Neural cell (in vitro differentiated cells): ENCODE results near the gene SMG6. TPM values are rescaled to one million over a fixed set of nuclear protein-coding genes. Genes with fewer than 3 reads are reported as not detected.

Source experiments
- H2AFZ ChIP-seq: fragments of 200-600, 300-800 bp; sonication (generic), shearing (Covaris generic); 2 replicates; pipeline ENCODE4 v1.6.0; 2014; ENCODE audit warnings: low read depth, mild to moderate bottlenecking, antibody characterized with exemption, low read length, moderate library complexity
- H3F3A ChIP-seq: fragments of 200-600 bp; shearing (Covaris generic); 2 replicates; pipeline ENCODE4 v1.6.1; 2016; ENCODE audit warnings: mild to moderate bottlenecking, moderate library complexity, mixed read lengths, antibody characterized with exemption, low read length; ENCODE audit not compliant: insufficient read depth, poor library complexity, severe bottlenecking
- H3K27ac ChIP-seq: fragments of 200-600, 300-800 bp; sonication (generic), shearing (Covaris generic); 2 replicates; pipeline ENCODE4 v1.5.1; 2014; ENCODE audit warnings: mild to moderate bottlenecking, low read length, moderate library complexity
- H3K27me3 ChIP-seq: fragments of 300-800, 200-600 bp; sonication (generic), shearing (Covaris generic); 2 replicates; pipeline ENCODE4 v1.6.0; 2014; ENCODE audit warnings: mild to moderate bottlenecking, low read depth, low read length, moderate library complexity; ENCODE audit not compliant: insufficient read depth
- H3K36me3 ChIP-seq: fragments of 300-800, 200-600 bp; sonication (generic), shearing (Covaris generic); 2 replicates; pipeline ENCODE4 v1.5.1; 2014; ENCODE audit warnings: mild to moderate bottlenecking, antibody characterized with exemption, low read length, moderate library complexity; ENCODE audit not compliant: insufficient read depth
- H3K4me2 ChIP-seq: fragments of 300-800, 200-600 bp; sonication (generic), shearing (Covaris generic); 2 replicates; pipeline ENCODE4 v1.6.0; 2014; ENCODE audit warnings: mild to moderate bottlenecking, low read length
- H3K4me3 ChIP-seq: fragments of 300-800, 200-600 bp; sonication (generic), shearing (Covaris generic); 2 replicates; pipeline ENCODE4 v1.5.1; 2014; ENCODE audit warnings: mild to moderate bottlenecking, low read length, moderate library complexity
- H3K79me2 ChIP-seq: fragments of 200-600 bp; shearing (Covaris generic); replicated peaks from 2 replicates; pipeline ENCODE4 v1.6.0; 2014; ENCODE audit warnings: mild to moderate bottlenecking, low read length, moderate library complexity; ENCODE audit not compliant: insufficient read depth
- H3K9ac ChIP-seq: fragments of 300-800, 200-600 bp; sonication (generic), shearing (Covaris generic); 2 replicates; pipeline ENCODE4 v1.6.1; 2016; ENCODE audit warnings: mild to moderate bottlenecking, low read length, mixed read lengths
- H3K9me2 ChIP-seq: fragments of 200-600 bp; shearing (Covaris generic); 2 replicates; pipeline ENCODE4 v1.6.1; 2016; ENCODE audit warnings: mild to moderate bottlenecking, low read length, mixed read lengths; ENCODE audit not compliant: insufficient read depth
- H3K9me3 ChIP-seq: fragments of 200-600, 300-800 bp; sonication (generic), shearing (Covaris generic); 2 replicates; pipeline ENCODE4 v1.6.1; 2016; ENCODE audit warnings: mild to moderate bottlenecking, mixed run types, low read length, moderate library complexity, mixed read lengths
- H4K20me1 ChIP-seq: fragments of 200-600 bp; shearing (Covaris generic); 2 replicates; pipeline ENCODE4 v1.6.1; 2016; ENCODE audit warnings: mild to moderate bottlenecking, mixed run types; ENCODE audit not compliant: insufficient read depth
- EP300 ChIP-seq: fragments of 450-650 bp; conservative IDR thresholded peaks from 2 replicates; pipeline ENCODE4 v1.6.1; 2014; ENCODE audit warnings: antibody characterized with exemption, mild to moderate bottlenecking, moderate library complexity; ENCODE audit not compliant: poor library complexity, severe bottlenecking
- EZH2 ChIP-seq: fragments of 200-600, 300-800 bp; shearing (Covaris generic), sonication (generic); IDR thresholded peaks from 2 replicates; pipeline ENCODE4 v1.6.1; 2014; ENCODE audit warnings: antibody characterized with exemption, low read length, borderline replicate concordance, mild to moderate bottlenecking; ENCODE audit not compliant: insufficient read depth, poor library complexity, severe bottlenecking
- MXI1 ChIP-seq: fragments of 450-650 bp; conservative IDR thresholded peaks from 2 replicates; pipeline ENCODE4 v1.6.1; 2014; ENCODE audit warnings: antibody characterized with exemption, mild to moderate bottlenecking; ENCODE audit not compliant: poor library complexity, severe bottlenecking
- POLR2AphosphoS5 ChIP-seq: IDR thresholded peaks from 2 replicates; pipeline ENCODE4 v1.6.1; 2012
- RAD21 ChIP-seq: fragments of 450-650 bp; conservative IDR thresholded peaks from 2 replicates; pipeline ENCODE4 v1.6.1; 2014; ENCODE audit warnings: antibody characterized with exemption, mild to moderate bottlenecking, moderate library complexity
- REST ChIP-seq: IDR thresholded peaks from 2 replicates; pipeline ENCODE4 v1.6.1; 2012; ENCODE audit warnings: borderline replicate concordance
- SMC3 ChIP-seq: fragments of 450-650 bp; conservative IDR thresholded peaks from 2 replicates; pipeline ENCODE4 v1.6.1; 2014; ENCODE audit warnings: antibody characterized with exemption, mild to moderate bottlenecking, moderate library complexity; ENCODE audit not compliant: poor library complexity
- TAF1 ChIP-seq: IDR thresholded peaks from 2 replicates; pipeline ENCODE4 v1.6.1; 2012; ENCODE audit warnings: low read depth
- polyA plus RNA-seq: library from polyadenylated mRNA; depleted of rRNA; stranded (reverse); fragments of >200 nt; gene quantifications from 2 replicates; pipeline ENCODE4 v1.2.3, GENCODE V29; 2014
- TF ChIP-seq, protein P1 (sequence below): fragments of 450-650 bp; IDR thresholded peaks from 2 replicates; pipeline ENCODE4 v1.5.1; 2014; ENCODE audit warnings: antibody characterized with exemption, mild to moderate bottlenecking, moderate library complexity; ENCODE audit not compliant: poor library complexity, severe bottlenecking

The SMG6 gene
- polyA plus RNA-seq, 1 donor from 2014 or later: 13.9 TPM

GRCh38 chr17:2299756-2300155, 3.8 kb downstream of the SMG6 start:
- no peaks in the 10 kb centered on the region for H3K9me3 ChIP-seq
- no peaks in the 10 kb centered on the region for H4K20me1 ChIP-seq
- no peak overlapping the region for H3K27ac ChIP-seq
- H2AFZ ChIP-seq: no peak overlapping the region
- peaks cover 8% of the 10 kb centered on the region for H3K36me3 ChIP-seq
- no peaks in the 10 kb centered on the region for H3K27me3 ChIP-seq
- peaks cover 49% of the 10 kb centered on the region for H3K79me2 ChIP-seq
- H3K9ac ChIP-seq: no peak overlapping the region
- H3F3A ChIP-seq: no peaks in the 10 kb centered on the region
- no peaks in the 10 kb centered on the region for H3K9me2 ChIP-seq
- no peak for TF ChIP-seq SMC3
- no peak for TF ChIP-seq REST
- TF ChIP-seq MXI1: no peak
- no peak overlapping the region for H3K4me2 ChIP-seq
- H3K4me3 ChIP-seq: no peak overlapping the region

- Histone ChIP-seq H3K36me3 (peaks cover 8% of the 10 kb centered on the region), H3K9ac (no peak overlapping the region), H3K27me3 (no peaks in the 10 kb centered on the region), H2AFZ (no peak overlapping the region), H3F3A (no peaks in the 10 kb centered on the region), H3K4me2 (no peak overlapping the region), H3K9me3 (no peaks in the 10 kb centered on the region), H3K27ac (no peak overlapping the region), H3K4me3 (no peak overlapping the region), H3K79me2 (peaks cover 49% of the 10 kb centered on the region), H4K20me1 (no peaks in the 10 kb centered on the region), H3K9me2 (no peaks in the 10 kb centered on the region)
- TF ChIP-seq, protein P1, sequence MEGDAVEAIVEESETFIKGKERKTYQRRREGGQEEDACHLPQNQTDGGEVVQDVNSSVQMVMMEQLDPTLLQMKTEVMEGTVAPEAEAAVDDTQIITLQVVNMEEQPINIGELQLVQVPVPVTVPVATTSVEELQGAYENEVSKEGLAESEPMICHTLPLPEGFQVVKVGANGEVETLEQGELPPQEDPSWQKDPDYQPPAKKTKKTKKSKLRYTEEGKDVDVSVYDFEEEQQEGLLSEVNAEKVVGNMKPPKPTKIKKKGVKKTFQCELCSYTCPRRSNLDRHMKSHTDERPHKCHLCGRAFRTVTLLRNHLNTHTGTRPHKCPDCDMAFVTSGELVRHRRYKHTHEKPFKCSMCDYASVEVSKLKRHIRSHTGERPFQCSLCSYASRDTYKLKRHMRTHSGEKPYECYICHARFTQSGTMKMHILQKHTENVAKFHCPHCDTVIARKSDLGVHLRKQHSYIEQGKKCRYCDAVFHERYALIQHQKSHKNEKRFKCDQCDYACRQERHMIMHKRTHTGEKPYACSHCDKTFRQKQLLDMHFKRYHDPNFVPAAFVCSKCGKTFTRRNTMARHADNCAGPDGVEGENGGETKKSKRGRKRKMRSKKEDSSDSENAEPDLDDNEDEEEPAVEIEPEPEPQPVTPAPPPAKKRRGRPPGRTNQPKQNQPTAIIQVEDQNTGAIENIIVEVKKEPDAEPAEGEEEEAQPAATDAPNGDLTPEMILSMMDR: no peak
- TF ChIP-seq POLR2AphosphoS5 (no peak), SMC3 (no peak), REST (no peak), RAD21 (no peak), TAF1 (no peak), EP300 (no peak), MXI1 (no peak), EZH2 (no peak)
These were observed 4.4 kb downstream of the SMG6 start for GRCh38 chr17:2299136-2299535.
